ENCODE results near the gene HPS4.
"Not testable (repeated sequence)": the region's sequence is repeated elsewhere in the genome, so short reads cannot be mapped to it uniquely, and the experiment has no call there.

The HPS4 gene

DNA sequence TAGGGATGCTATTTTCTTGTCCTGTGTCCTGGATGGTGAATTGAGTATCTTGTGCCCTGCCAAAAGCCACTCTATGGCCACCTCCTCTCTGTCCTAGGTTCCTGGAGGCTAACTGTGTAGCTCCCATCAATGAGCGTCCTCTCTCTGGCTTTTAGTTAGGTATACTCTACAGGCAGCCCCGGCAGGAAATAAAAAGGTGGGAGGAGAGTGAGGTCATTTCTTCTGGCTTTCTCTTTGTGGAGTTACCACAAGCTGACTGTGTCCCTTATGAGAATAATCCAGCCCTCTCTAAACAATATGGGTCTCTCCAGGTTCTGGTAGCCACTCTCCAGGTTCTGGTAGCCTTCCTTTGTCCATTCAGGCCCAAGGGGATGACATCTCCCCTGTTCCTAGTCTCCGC, 66.2 kb downstream of the HPS4 start:
- TF ChIP-seq, protein P1, sequence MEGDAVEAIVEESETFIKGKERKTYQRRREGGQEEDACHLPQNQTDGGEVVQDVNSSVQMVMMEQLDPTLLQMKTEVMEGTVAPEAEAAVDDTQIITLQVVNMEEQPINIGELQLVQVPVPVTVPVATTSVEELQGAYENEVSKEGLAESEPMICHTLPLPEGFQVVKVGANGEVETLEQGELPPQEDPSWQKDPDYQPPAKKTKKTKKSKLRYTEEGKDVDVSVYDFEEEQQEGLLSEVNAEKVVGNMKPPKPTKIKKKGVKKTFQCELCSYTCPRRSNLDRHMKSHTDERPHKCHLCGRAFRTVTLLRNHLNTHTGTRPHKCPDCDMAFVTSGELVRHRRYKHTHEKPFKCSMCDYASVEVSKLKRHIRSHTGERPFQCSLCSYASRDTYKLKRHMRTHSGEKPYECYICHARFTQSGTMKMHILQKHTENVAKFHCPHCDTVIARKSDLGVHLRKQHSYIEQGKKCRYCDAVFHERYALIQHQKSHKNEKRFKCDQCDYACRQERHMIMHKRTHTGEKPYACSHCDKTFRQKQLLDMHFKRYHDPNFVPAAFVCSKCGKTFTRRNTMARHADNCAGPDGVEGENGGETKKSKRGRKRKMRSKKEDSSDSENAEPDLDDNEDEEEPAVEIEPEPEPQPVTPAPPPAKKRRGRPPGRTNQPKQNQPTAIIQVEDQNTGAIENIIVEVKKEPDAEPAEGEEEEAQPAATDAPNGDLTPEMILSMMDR (conservative IDR thresholded peaks at IDR 0.05), result no peak
- no peak overlapping the region for H3K27ac ChIP-seq

DNA sequence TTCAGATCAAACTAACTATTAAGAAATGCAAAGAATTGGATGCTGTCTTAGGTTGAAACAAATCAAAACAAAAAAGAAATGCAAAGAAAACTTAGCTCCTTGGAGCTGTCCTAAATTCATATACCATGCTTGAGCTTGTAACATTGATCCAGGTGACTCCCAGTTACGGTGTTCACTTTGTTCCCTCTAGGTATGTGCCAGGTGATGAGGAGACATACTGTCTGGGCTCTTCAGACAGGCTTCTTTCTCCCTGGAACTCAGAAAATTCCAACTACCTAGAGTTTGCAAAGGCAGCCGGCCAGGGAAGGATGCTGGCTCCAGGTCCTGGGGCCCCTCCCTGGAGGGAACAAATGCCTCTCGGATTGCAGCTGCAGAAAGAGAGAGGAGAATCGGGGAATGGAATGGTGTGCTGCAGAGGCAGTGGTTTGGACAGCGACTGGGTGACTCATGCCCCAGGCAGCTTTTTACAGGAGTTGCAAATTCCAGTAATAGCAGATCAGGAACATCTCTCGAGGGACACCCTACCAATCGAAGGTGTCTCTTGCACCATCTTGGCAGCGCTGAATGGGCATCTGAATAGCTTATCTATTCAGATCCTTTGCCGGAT, 66.8 kb downstream of the HPS4 start:
- TF ChIP-seq, protein P1 (conservative IDR thresholded peaks at IDR 0.05), result no peak

DNA sequence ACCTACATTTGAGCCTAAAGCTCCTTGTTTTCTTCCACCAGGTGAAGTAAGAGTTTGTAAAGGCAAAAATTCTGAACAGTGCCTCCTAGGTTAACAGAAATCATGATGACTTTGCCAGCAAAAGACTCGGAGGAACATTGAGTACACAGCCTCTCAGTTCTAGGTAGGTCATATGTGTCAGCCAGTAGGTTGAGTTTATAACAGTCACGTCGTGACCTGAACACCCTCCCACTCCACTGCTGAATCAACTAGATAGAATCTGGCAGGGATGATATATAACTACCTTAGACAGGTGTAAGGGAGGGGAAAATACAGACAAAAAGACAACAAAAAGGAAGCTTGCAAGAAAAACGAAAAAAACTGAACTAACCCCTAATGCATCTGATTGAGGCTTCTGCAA, 67.3 kb downstream of the HPS4 start:
- H3K27ac ChIP-seq, result no peak overlapping the region
- TF ChIP-seq, protein P1 (conservative IDR thresholded peaks at IDR 0.05), result no peak

More for the DNA sequence above, 66.8 kb downstream of the HPS4 start:
- H3K27ac ChIP-seq, result no peak overlapping the region

DNA sequence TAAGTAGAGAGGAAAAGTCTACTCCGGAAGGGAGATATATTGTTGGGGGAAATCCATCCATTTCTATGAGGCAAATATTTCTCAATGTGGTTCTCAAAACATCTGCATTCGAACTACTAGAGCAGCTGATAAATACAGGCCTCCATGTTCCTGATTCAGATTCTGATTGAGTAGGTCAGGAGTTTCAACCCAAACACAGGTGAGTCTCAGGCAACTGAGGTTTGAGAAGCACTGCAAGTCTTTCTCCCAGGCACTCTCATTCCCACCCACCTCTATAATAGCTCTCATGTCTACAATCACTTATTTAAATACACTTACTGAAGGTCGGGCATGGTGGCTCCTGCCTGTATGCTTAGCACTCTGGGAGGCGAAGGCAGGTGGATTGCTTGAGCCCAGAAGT, 69.2 kb downstream of the HPS4 start:
- TF ChIP-seq, protein P1 (conservative IDR thresholded peaks at IDR 0.05), result no peak

DNA sequence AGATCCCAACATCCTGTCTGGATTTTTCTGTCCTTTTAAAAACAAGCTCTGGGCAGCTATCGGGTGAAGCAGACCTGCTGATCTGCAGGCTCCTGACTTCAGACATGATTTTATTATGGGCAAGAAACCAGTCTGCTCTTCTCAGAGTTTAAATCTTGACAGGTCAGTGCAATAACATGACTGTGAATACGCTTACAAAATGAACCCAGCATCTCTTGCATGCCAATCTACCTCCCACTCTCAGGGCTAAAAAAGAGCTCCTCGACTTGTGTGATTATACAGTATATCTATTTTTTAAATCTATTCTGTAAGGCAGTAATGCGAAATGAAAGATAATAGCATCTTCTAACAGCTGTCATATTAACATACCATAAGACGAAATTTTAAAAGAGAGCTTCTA, 73.2 kb downstream of the HPS4 start:
- H3K27ac ChIP-seq, result no peak overlapping the region
- TF ChIP-seq, protein P1 (conservative IDR thresholded peaks at IDR 0.05), result no peak

More for the DNA sequence above, 69.2 kb downstream of the HPS4 start:
- no peak overlapping the region for H3K27ac ChIP-seq

DNA sequence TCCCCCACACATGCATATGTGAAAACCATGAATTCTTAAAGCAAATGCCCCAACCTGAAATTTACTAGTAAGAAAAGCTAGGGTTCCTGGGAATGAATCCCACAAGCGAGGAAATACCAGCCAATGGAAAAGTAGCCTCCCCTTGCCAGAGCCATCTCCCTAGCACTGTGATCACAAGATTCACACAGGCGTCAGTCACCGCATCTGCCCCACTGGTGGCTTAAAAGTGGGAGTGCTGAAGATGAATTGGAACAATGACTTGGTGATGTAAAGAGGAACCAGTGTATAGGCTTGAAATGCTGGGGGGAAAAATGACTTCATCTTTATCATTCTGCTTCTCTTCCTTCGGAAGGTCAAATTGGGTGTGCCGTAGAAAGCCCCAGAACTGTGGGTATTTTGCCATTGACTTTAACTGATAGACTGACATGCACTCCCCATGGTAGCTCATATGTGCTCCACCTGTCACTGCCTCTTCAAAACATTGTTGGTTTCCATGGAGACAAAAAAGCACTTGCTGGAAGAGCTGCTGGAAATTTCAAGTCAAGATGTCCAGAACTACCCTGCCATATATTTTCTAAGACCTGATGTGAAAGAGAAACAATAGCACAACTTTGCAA, 73.8 kb downstream of the HPS4 start:
- H3K27ac ChIP-seq, result no peak overlapping the region
- TF ChIP-seq, protein P1 (conservative IDR thresholded peaks at IDR 0.05), result no peak

DNA sequence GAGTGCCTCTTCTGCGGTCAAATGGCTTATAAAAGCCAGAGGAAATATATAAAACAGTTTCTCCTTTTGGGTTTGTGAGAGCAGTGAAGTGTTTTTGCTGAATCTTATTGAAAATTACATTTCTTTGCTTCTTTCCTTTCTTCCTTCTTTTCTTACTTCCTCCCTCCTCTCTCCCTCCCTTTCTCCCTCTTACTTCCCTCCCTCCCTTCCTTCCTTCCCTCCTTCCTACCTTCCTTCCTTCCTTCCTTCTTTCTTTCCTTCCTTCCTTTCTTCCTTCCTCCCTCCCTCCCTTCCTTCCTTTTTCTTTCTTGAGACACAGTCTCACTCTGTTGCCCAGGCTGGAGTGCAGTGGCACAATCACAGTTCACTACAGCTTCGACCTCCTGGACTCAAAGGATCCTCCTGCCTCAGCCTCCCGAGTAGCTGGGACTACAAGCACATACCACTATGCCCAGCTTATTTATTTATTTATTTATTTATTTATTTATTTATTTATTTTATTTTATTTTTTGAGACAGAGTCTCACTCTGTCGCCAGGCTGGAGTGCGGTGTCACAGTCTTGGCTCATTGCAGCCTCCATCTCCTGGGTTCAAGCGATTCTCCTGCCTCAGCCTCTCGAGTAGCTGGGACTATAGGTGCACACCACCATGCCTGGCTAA, 74.9 kb downstream of the HPS4 start:
- H3K27ac ChIP-seq, result not testable (repeated sequence)

DNA sequence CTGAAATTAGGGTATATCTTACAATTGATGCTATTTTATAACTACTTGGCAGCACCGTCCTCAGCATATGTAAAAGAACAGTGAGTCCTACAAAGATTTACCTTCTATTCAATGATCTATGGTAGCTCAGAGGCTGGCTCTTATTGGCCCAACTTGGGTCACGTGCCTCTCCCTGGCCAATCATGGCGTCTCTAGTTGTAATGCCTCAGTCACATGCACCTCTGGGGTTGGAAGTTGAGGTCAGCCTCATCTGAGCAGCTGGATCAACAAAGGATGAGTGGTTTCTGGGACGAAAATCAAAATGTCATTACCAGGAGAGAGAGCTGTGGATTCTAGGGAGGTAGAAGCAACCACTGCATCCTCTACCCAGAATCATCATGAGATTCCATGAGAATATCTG, 77.5 kb downstream of the HPS4 start:
- no peak overlapping the region for H3K27ac ChIP-seq
- TF ChIP-seq, protein P1 (conservative IDR thresholded peaks at IDR 0.05), result no peak

Data from VCaP (cell line).